Endometrial microvascular endothelial cells (primary cell): ENCODE data around the gene AGBL1. TPM values are rescaled to one million over a fixed set of nuclear protein-coding genes. Genes with fewer than 3 reads are reported as not detected.

Experiments
- in situ Hi-C: cut with HindIII; loops from 2 replicates; pipeline ENCODE4 v1.10.0; 2017; ENCODE audit warnings: low sequenced_read_pairs, low pct_unique_long_range_greater_than_20kb; ENCODE audit errors: inconsistent ontology term
- total RNA-seq: library from RNA; depleted of rRNA; stranded (reverse); fragments of >200 nt; gene quantifications from one replicate; pipeline ENCODE4 v1.2.3, GENCODE V29; 2015; ENCODE audit errors: inconsistent ontology term

AGBL1 gene
- total RNA-seq, 1 donor from 2014 or later = not detected

DNA sequence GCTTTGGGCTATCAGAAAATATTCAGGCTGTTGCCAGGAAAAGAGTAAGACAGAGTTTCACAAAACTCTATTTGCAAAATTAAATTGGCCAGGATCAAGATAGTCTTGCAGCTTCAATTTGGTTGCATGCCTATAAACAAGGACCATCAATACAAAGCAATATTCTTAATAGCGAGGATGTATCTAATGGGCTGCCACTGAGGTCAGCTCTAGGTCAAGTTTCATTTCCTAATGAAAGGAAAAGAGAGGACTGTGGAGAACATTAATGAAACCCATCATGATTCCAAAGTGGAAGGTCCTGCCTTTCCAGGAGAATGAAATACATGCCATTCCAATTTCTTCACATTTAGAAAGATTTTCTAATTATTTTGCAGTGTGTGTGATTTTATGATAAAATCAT, 273.5 kb downstream of the AGBL1 start:
- in situ Hi-C loops = no loop called here

DNA sequence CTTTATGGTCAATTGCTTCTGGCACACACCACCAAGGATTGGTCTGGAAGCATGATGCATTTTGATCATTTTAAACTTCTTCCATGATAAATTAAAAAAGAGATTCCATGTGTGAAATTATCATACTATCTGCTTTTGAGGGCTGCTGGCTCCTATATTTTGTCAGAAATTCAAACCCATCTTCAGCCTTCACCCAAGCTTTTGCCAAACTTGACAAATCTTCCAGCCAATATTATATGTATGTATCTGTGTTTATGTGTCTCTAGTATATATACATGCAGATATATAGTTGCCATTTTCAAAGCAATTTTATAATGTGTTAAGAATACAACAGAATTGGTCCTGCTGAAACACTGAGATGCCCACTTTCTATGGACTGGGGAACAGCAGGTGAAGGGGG, 275.7 kb downstream of the AGBL1 start:
- in situ Hi-C loops = no loop called here

DNA sequence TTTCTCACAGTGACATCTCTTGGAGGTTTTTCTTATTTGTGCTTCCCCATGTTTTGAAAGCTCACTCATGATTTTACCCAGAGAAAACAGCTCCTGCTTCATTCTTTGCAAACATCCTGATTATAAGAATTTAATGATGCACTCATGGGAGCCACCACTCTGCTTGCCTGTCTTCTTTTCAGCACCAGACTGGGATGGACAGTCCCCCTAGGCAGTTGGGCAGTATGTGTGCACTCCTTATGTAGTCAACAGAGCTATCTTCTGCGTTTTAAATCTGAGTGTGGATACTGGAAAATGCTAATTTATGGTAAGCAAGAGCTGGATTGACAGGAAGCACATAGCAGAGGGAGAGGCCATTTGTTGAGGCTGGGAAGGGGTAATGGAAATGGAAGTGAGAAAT, 276.1 kb downstream of the AGBL1 start:
- in situ Hi-C loops = no loop called here

DNA sequence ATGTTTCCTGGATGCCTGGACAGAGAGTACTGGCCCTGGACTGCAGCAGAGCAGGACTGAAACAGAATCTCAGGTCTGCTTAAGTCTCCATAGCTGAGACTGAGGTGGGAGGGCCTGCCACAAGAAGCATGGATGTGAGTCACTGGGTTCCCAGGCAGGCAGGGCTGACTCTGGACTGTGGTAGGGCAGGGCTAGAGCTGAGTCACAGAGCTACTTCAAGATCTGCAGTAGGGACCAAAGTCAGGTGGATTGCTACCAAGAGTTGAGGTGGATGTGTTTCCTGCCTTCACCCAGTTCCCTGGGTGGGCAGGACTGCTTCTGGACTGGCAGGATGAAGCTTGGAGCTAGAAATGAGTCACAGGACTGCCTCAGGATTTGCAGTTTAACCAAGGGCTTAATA, 282.9 kb downstream of the AGBL1 start:
- in situ Hi-C loops = no loop called here

DNA sequence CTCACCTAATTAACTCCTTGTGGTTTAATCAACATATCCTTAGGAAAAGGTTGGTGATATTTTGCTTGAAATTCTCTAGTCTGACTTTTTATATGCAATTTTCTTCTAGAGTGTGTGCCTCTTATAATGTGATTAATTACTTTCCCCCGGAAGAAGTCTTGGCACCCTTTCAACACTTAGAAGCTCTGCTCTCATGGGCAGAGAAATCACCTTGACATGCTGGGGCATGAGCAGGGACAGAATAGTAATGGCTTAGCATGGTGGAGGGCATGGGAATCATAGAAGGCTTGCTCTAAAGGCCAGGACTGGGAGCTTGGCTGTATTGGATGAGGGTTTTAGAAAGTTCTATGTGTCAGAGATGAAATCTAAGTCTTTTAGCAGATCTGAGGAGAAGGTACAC, 293.5 kb downstream of the AGBL1 start:
- in situ Hi-C loops = no loop called here

DNA sequence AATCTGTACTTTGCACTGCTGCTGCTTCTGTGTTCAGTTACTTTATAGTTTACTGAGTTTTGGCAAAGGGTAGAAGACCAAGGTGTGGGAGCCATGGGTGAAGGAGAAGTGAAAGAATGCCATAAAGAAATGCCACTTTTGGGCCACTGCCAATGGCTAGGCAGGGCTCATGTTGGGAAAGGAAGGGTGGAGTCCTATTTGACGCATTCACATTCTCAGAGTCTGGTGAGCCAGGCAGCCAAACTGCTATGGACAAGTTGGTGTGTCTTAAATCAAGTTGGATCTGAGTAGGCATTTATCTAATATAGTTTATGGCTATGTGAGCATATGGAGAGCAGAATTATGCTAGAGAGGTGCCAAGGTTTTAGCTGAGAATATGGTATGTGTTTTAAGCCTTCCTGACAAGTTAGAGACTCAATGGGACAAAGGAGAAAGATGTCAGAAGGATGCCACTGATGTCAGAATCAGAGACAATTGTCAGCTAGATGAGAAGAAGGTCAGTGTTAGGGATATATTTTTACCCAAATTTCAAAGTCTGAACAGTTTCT, 296.1 kb downstream of the AGBL1 start:
- in situ Hi-C loops = no loop called here

DNA sequence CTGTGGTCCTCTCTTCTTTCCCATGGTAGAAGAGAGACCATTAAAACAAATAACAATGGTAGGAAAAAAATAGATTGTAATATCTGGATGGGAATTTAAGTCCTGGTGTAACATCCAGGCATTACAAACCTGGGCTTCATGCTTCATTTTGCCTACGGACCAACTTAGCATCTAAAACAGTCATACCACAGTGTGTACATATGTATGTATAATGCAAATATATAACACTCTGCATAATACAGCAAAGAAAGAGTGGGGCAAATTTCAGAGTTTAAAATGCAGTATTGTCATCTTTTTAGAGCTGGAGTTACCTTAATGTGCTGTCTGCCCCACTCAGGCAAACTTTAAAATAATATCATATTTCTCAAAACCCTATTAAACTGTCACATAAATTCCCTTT, 298.2 kb downstream of the AGBL1 start:
- in situ Hi-C loops = no loop called here

DNA sequence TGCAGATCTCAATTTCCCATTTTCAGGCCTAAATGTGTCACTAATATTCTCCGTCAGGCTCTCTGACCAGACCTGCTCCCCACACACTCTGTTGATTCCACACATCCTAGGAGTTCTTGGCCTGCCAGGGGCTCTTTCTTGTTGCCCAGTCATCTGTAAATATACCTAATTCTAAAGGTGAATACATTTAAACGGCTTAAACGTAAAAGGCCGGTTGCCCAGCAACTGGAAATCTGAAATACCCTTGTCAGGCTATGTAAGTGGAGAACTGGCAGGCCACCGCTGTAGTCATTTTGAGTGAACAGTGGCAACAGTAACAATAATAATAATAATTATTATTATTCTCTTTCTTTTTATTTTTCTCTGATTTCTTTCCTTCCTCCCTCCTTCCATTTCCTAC, 302.7 kb downstream of the AGBL1 start:
- in situ Hi-C loops = no loop called here

DNA sequence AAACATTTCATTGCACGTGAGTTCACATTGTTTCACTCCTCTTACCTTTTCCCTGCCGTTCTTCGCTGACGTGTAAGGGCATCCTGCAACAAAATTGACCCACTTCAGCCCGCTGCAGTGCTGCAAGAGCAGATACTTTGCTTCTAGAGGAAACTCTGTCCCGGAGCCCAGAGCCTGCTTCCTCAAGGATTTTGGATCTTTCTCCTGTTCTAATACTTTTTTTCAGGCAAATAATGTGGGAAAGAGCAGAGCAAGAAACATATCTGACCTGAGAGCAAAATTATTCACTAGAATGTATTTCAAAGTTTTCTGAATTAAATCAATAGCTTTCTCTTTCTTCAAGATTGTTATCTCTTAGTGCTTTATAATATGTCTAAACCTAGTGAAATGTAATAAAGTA, 303.9 kb downstream of the AGBL1 start:
- in situ Hi-C loops = no loop called here

DNA sequence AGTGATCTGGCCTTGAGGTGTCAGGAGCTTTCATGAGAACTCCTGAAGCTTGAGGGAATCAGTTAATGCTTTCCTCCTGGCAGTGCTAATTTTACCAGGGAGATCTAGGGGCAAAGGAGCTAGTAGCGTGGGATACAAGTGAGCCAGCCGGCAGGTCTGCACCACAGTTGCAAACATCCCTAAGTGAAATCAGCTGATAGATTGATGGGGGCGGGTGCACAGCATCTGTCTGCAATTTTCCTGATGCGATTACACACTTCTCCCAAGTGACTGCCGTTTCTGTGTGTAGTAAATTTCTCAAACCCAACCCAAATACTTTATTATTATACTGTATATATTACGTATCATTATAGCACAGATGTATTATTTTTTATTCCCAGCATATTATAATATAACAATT, 304.5 kb downstream of the AGBL1 start:
- in situ Hi-C loops = no loop called here

DNA sequence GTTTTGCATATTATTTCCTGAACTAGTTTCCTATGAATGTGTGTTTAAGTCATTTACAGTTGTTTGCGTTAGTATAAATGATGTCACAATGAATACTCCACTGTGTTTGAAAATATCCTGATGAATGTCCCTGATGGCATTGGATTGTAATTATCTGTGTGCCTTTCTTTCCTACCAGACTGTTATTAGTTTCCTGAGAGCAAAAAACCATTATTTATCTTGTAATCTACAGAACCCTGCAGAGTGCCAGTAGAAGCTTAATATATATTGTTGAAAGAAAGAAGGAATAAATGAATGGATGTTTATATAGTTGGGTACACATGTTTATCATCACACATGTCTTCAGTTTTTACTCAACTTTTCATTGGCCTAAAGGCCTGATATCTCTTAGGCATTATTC, 312.6 kb downstream of the AGBL1 start:
- in situ Hi-C loops = no loop called here

DNA sequence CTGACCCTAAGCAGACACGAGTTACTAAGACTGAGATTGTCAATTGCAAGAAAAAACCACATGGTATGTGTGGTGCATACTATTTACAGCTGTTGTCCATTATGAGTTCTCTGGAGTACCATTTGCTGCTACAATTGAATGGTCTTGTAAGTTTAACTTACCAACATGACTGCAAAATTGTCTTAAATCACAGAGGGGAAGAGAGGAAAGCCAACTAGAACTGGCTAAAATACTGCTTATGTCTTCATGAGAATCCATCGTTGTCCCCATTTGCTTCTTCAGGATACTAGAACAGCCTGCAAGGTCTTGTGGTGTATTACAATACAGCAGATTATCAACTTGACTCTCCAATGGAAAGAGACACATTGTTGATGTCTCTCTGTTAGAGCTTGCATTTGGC, 313.2 kb downstream of the AGBL1 start:
- in situ Hi-C loops = no loop called here

DNA sequence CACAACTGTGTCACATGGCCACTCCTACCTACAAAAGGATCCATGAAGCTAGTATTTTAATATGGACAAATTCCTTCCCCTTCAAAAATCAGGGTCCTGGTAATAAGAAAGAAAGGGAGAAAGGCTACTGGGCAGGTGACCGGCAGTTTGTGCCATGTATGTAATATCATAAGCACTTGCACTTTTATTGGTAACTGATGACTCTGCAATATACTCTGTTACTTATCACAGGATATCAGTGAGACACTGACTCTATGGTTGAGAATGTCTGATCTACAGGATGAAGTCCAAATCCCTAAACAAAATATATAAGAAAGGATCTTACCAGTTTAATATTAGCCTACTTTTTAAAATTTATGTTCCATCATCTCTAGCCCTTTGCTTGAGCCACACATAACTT, 315.2 kb downstream of the AGBL1 start:
- in situ Hi-C loops = no loop called here

DNA sequence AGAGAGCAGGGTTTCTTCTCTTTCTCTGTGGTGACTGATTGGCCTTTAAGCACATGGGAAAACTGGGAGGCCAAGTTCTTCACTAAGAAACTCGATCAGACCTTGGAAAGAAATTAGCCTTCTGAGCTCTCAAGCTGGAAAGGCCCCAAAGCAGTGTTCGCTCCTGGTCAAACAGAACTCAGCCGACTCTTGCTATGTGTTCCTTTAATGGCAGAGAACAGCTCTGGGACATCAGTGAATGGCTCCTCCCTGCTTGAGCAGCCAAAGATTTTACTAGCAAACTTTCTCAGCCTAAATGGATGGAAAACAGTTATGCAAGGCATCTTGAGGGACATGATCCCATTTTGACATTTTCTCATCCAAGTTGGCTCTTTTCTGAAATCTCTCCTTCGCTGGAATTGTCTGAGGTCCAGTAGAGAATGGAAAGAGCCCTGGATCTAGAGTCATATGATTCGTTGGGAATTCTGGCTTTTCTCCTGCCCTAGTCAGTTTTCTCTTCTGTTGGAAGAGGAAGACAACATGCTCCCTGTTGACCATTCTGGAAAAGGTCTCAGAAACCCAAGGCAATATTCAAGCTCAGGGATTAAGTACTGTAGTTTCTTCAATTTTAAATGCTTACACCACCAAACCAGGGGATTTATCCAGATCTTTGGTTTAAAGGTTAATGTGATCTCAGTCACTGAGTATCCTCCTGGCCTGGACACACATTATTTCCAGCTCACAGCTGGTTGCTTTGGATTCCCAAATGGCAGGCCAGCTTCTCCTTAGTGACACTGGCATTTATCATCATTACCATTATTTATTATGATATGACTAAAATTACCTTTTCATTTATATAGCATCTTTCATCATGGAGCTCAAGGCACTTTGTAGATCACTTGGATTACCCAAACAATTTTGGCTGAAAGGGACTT, 319.6 kb downstream of the AGBL1 start:
- in situ Hi-C loops = no loop called here

DNA sequence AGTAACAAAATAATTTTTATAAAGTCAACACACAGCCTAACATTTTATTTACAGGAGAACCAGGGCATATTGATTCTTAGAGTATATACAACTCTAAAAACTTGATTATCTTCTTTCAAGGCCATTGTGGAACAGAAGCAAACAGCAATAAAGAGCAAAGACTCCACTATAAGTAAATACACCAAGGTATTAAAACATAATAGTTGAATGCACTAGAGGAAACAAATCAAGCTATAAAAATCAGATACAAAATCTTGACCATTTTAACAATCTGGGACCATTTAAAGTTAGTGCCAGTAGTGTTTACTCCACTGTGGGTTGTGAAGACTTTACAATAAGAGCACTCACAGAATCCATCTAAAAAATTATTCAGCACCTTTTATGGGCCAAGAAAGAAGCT, 323.6 kb downstream of the AGBL1 start:
- in situ Hi-C loops = no loop called here

DNA sequence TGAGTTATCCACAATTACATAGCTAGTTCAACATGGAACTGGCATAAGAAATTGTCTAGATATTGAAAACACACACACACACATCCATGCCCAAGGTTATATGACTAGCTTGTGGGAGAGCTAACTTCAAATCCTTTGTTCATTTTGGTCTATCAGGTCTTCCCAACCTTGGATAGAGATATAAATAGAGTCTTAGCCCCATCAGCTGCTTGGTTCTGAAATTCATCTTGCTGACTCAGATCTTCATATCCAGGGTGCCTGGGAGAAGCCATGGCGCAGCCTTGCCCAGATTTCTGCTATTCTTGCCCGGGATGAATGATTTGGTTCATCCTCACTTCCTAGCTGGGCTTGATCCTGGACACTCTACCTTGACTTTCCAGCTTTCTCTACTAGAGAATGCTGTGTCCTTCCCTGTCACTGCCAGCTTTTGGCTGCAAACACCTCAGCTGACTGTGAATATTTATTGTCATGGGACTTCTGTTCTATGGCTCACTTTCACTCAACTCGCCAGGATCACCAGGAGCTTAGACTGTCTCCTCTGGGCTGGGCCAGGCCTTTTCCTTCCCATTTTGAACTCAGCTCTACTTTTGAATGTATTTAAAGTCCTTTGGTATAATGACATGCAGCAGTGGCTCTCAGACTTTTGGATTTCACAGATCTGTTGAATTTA, 324.4 kb downstream of the AGBL1 start:
- in situ Hi-C loops = no loop called here

DNA sequence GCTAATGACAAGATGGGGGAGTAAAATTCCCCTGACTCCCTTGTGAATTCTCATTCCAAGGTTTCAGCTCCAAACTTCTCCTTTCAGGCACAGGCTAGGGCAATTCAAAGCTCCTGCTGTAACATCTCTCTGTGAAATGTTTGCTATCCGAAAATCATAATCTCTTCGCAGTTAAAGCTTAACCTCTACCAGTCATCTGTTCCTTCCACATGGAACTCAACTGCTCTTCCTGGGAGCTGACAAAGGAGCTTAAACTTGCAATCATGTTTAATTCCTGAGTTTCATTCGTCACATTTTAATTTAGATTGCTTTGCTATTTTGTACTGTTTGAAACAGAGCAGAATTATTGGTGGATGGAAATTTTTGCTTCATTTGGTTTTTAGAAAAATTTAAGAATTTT, 328.6 kb downstream of the AGBL1 start:
- in situ Hi-C loops = no loop called here

DNA sequence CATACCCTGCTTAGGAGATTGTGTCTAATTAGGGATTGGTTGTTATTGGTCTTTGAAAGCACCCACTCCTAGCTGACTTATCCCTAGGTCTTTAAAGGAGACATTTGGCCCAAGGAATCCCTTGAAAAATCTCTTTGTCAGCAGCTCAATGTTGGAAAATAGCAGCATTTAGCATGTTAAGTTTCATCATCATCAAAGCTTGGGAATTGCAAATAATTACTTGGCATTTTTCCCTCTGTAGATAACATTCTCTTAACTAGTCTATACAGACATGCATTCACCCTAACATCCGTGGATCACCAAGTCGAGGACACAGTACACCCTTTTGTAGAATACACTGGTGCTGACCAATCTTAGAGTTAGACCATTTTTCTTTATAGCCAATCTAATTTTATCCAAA, 332.2 kb downstream of the AGBL1 start:
- in situ Hi-C loops = no loop called here

DNA sequence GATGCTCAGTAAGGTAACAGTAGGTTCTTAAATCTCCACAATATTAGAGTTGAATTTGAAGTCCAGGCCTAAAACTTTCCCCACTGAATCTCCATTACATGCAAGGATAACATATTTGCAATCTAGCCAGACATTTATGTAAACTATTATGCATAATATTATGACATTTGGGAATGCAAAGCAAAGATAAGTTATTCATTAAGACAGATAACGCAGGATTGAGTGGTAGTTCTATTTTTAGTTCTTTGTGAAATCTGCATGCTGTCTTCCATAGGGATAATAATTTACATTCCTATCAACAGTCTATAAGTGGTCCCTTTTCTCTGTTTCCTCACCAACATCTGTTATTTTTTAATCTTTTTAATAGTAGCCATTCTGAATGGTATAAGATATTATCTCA, 333.5 kb downstream of the AGBL1 start:
- in situ Hi-C loops = no loop called here

DNA sequence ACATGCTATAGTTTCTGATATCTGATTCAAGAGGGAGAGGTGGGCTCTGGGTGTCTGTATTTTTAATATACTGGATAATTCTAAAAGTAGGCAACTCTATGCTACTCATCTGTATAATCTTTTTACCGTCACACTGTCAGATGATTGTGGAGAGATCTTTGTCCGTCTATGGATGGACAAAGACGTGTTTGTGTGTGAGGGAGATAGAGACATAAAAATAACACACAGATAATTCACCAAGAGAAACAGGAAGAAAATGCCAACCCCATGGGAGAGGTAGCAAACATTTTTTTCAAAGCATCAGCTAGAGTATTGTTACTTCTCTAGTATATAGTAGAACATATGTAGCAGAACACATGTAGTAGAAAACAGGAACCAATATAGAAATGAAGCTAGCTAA, 346.1 kb downstream of the AGBL1 start:
- in situ Hi-C loops = no loop called here
